A204.1 (cell line): Measurements from ENCODE around the gene PRR27.

Experiments used
- FAIRE-seq: peaks from 2 replicates; lab custom pipeline; 2012; peaks lifted over from hg19 to GRCh38; lab: Jason Lieb, UNC

PRR27 gene

GRCh38 chr4:70153937-70154336, at the start of gene PRR27:
PRR27 (plus strand) TSS chr4:70154237; CDS start chr4:70154376, 139 bp downstream.
- FAIRE-seq: no peak

GRCh38 chr4:70110917-70111316, 43.1 kb upstream of the PRR27 start:
- FAIRE-seq: no peak

DNA sequence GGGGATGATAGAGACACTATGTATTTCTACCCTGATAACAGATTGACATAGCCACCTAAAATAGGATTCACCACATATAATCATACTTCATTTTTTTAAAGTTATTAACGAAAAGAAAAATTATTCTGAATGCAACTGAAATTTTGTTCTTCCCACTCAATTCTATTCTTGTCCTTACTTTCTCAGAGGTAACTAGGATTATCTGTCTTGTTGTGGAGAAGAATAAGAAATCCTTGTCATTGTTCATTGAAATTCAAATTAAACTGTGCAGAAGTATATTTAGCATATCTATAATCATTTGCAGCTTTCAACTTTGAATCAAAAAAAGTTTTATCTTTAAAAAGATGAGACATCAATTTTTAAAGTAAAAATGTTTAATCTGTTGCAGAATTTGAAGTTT, 40.4 kb upstream of the PRR27 start:
- FAIRE-seq: no peak

- no peak for FAIRE-seq
Measured at GRCh38 chr4:70114096-70114495, 39.9 kb upstream of the PRR27 start.

- FAIRE-seq: no peak
Measured at GRCh38 chr4:70120323-70120722, 33.7 kb upstream of the PRR27 start.

DNA sequence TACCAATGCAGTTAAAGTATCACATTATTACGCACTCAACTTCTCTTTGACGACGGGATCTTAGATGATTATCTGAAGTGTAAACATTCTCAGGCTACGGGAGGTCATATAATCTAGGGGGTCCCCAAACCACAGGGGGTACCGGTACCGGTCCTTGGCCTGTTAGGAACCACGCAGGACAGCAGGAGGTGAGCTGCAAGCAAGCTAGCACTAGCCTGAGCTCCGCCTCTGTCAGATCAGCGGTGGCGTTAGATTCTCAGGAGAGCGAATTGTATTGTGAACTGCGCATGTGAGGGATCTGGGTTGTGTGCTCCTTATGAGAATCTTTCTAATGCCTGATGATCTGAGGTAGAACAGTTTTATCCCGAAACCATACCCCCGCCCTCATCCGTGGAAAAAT, 20.6 kb upstream of the PRR27 start:
- no peak for FAIRE-seq

GRCh38 chr4:70138751-70139150, 15.3 kb upstream of the PRR27 start:
- FAIRE-seq: no peak

GRCh38 chr4:70151271-70151670, 2.8 kb upstream of the PRR27 start:
- FAIRE-seq: no peak

GRCh38 chr4:70152088-70152487, 1.9 kb upstream of the PRR27 start:
- no peak for FAIRE-seq

GRCh38 chr4:70158576-70158975, 4.5 kb downstream of the PRR27 start:
- no peak for FAIRE-seq

DNA sequence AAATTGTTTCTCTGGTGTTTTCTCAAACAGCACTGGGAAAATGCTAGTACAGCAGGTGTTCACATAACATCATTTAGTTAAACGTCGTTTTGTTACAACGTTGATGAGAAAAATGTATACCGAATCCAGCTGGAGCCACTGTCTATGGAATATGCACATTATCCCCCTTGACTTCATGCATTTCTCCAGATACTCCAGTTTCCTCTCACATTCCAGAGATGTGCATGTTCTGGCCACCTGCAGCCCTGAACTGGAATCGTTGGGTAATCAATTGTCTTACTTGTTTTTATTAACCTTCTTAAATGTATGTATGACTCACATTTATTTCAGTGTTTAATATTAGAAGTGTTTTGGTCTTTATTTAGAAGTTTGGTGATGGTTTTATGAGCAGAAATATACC, 23.1 kb downstream of the PRR27 start:
- no peak for FAIRE-seq

- FAIRE-seq: no peak
Measured at GRCh38 chr4:70178075-70178660, 24.1 kb downstream of the PRR27 start.

- FAIRE-seq: no peak
Measured at GRCh38 chr4:70179811-70180210, 25.8 kb downstream of the PRR27 start.

- FAIRE-seq: no peak
Measured at GRCh38 chr4:70181864-70182263, 27.8 kb downstream of the PRR27 start.

DNA sequence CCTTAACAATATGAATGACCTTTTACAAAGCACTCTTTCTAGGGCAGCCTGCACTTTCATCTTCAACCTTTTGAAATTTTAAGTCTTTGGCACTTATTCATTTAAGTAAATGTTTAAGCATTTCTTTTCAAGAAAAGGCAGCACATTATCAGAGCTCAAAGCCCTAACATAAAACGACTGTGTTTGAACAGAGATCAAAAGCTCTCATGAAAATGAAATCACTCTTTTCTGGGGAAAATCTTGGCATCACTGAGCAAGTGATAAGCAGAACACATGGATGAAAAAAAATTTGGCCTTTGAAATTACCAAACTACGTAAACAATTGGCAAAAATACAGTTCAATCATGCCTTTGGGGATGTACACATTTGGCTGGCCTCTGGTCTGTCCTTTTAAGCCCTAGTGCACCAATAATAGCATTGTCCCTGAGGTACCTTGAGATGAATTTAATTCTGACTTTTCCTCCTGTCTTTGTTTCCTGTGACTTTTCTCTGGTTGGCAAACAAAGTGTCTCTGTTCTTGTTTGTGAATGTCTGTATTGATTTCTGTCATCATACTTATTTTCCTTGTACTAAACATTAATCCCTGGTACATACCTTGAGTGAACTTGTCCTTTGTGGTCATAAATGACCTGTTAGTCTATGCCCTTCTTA, 28.6 kb downstream of the PRR27 start:
- no peak for FAIRE-seq

DNA sequence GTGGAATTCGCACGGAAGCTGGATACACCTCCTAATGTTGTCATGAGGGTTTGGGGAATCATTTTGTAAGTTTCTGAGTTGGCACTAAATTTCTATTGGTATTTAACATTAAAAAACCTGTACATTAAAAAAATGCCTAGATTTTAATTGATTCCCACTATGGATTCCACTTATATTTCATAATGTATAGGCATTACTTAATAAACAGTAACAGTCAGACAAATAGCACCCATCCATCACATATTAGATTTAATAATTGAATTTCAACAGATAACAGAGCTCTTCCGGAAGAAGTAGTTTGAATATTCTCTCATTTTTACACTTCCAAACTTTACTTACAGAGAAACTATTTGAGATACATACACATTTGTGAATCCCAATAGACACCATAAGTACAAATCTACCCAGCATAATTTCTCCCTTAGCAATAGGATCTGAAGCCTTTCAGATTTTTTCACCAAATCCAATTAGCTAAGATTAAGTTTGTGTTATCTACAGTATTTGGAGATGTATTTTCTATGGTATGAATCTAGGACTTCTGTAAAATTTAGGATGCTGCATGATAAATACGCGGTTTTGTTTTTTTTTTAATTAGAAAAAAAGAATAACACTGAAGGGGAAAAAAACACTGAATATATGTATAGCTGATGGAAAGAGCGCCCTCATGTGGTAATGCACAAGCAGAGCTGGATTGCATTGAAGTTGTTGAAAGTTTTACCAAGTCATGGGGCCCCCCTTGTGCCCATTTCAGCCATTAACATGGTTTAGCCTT, 29.3 kb downstream of the PRR27 start:
- FAIRE-seq: peak; percentile 25

DNA sequence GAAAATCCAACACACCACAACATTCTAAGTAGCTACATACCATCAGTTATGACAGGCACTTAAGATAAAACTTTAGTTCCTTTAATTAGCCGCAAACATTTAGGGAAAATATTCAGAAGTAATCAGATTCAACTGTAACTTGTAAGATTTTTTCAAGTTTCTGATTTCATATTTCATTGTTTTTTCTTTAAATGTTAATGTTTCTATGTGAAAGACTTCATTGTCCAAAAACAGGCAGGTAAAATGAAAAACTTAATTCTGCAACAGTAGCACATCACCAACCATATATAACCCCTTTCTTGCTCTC, 29.9 kb downstream of the PRR27 start:
- no peak for FAIRE-seq

- no peak for FAIRE-seq
Measured at GRCh38 chr4:70187216-70187615, 33.2 kb downstream of the PRR27 start.

- no peak for FAIRE-seq
Measured at GRCh38 chr4:70190579-70190978, 36.5 kb downstream of the PRR27 start.

- FAIRE-seq: no peak
Measured at GRCh38 chr4:70191647-70192046, 37.6 kb downstream of the PRR27 start.

DNA sequence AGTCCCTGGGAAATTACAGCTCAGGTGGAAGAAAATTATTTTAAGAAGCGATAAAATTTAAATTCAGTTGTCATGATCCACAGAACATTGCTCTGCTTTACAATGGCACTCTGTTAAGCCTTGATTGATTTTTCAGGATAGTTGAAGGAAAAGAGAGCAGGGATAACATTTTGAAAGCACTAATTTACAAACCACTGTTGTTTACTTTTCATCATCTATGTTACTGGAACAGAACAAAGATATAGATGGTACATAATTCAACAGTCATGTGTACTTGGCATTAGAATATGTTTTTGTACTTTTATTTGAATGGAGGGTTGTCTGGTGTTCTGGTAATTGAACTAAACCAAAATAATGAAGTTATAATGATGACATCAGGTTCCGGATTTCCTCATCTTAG, 38.9 kb downstream of the PRR27 start:
- FAIRE-seq: no peak

DNA sequence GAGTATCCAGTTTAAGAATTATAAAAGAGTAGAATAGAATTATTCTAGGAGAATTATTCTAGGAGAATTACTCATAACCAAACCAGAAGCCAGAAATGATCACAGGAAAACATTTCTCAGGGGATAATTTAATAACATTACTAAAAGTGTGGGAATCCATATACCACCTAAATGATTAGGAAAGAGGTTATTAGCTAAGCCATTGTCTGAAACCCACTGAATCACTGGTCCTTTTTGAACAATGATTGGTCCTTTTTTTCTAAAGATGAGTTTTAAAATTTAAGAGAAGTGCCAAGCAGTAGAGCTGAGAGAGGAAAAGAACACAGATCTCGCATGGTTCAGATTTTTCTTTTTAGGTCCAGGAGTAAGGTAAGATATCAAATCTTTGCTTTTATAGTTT, 41.4 kb downstream of the PRR27 start, which contains the start of gene ODAM:
TSS of gene ODAM (plus strand) at position 301 of the 400 bp plus-strand sequence. CDS start 819 bp downstream, outside the sequence.
- no peak for FAIRE-seq

- no peak for FAIRE-seq
Measured at GRCh38 chr4:70196857-70197256, 42.8 kb downstream of the PRR27 start.

DNA sequence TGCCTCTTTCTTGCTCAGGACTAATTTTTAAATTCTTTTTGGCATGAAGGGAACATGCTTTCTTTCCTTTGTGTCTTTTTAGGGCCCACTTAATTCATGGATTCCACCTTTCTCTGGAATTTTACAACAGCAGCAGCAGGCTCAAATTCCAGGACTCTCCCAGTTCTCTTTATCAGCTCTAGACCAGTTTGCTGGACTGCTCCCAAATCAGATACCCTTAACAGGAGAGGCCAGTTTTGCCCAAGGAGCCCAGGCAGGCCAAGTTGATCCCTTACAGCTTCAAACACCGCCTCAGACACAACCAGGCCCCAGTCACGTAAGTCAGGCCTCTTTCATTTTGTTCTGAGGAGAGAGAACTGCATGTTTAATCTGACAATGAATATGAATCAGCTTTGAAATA, 43.8 kb downstream of the PRR27 start:
- no peak for FAIRE-seq
